Mesenteric fat pad (tissue), 1 donor: ENCODE data around the gene DPYSL5. TPM values are rescaled to one million over a fixed set of nuclear protein-coding genes. Genes with fewer than 3 reads are reported as not detected.

Experiments used
- DNase-seq: peaks from one replicate; pipeline ENCODE4 v3.0.0-alpha.2; 2020; ENCODE audit warnings: low spot score
- total RNA-seq: library from RNA; stranded (reverse); fragmentation: NEBNext Ultra II Directional; extraction: Animal tissue kit (Norgen Biotek cat#: 25700); gene quantifications from one replicate; pipeline ENCODE4 v1.2.1, GENCODE V29; 2021
- donor health status: DM: yes; HTN: yes; CAD: no.

The DPYSL5 gene
- total RNA-seq, 1 donor from 2014 or later, result not detected

DNA sequence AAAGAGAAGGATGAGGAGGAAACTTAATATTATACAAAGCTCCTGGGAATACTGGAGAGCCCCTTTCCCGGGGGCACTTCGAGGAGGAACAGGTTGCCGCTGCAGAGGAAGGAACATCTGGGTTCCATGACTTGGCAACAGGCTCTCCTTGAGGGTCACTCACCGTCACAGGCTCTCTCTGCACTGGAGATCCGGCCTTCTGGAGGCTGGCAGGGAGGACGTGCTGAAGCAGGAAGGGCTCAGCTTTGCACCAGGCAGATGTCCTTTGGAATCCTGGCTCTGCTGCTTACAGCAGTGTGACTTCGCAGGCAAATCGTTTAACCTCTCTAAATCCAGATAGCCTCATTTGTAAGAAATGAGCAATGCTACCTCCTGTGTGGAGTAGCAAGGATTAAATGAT is 2.9 kb upstream of the DPYSL5 start:
- DNase-seq, result no peak

DNA sequence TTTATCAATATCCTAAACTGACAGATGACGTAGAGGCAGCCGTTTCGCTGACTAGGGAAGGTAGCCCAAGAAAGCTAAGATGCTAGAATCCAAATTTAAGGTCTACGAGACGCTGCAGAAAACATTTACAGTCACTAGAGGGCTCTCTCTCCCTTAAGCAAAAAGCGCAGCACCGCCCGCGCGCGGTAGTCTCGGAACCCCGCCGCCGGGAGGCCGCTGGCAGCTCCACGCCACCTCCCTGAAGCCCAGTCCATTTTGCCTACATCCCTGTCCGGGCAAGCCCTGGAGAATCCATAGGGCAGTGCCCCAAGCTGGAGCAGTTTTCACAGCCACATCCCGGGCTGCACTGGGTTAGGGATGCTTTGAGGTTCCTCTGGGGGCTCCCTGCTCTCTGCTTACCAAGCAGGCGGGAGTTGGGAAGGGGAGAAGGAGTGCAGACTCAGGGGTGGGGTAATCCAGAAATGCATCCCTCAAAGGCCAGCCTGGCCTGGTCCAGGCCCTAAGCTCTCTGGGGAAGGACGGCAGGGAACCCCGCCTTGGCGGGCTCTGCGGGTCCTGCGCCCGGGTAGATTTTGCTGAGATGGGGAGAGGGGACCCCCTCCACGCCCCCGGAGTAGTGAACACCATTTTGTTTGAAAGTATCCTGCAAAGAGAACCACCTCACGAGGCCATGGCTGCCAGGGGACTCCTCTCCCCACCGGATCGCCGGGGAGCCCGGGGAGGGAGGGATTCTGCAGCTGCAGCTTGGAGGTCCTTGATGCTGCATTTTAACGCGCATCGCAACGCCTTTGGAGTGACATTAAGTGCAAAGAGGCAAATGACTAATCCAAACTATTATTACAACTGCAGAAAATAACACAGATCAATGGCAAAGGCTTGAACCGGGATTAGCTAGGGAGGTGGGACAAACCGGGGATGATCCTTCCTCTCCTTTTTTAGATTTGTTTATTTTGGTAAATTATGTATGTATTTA is 1.3 kb upstream of the DPYSL5 start:
- no peak for DNase-seq

DNA sequence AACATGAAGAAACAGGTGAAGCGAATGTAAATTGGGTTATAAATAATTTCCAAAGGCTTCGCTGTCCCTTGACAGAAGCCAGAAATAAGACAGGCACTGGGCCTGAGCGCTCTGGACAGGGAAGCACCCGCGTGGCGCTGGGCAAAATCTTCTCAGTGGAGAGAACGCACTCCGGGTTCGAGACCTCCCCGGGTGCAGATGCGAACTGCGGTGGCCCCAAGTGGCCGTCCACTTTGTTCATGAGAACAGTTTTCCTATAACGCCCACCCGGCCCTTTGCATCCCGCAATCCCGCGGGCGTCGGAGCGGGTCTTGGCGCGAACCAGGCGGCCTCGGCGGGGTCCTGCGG is 651 bp upstream of the DPYSL5 start:
- no peak for DNase-seq

DNA sequence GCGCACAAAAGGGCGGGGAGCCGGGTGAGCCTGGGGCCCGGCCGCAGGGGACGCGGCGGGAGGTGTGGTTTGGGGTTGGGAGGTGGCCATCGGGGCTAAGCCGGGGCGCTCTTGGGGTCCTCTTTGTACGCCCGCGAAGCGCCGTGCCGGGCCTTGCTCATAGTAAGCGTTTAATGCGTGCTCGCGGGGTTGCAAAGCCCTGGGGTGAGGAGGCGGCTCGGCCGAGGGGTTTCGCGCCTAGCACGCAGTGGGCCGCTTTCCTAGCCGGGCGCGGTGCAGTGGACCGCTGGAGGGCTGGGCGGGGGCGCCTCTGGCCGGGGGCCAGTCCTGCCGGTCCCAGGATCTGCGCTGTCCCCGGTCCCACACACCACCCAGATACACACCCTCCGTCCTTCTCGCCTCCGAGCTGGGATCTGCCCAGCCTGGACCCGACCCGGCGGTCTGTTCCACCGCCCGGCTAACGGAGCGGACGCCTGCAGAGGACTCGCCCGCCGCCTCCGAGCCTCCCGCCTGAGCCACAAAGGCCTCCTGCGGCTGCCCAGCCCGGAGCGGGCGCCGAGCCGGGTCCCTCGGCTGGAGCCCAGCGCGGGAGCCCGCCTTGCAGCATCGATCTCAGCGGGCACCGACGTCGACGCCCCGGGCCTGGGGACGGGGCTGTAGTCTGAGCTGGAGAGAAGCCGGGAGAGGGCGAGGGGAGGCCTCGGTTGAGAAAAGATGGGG is 564 bp downstream of the DPYSL5 start:
- DNase-seq, result no peak

DNA sequence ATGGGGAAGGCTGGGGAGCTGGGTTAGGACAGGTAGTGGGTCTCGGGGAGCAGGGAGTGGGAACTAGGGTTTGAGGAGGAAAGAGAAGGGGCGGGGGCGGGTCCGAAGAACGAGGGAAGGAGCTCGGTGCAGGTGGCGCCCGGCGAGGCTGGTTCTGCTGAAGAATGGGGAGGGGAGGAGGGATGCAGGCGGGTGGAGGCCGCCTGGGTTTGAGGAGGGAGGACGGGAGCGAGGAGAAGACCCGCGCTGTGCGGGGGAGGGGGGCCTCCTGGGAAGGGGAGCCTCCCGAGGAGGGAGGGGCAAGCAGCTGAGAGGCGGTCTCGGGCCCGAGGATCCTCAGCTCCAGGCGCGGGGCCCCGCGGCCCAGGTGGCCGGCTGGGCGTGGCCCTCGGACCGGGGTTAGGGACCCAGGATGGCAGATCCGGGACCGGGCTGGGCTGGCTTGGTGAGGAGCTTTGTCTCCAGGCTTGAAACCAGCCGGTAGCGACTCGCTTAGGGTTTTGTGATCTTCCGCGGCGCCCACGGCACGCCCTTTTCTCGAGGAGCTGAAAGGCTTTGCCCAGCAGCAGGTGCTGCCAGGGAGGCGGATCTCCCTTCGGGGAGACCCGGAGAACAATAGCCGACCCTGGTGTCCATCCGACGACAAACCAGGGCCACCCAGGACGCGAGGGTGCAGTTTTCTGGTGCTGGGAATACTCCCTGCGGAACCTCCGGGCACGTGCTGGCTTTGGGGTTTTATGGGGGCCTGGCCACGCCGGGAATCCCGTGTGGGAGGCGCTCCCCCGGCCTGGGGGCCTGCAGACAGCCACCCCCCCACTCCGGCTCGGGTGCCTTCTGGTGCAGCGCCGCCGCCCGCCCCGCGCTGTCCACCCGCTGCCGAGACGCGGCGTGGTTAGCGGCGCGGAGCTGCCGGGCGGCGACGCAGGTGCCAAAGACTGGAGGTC is 1.4 kb downstream of the DPYSL5 start:
- DNase-seq, result no peak

DNA sequence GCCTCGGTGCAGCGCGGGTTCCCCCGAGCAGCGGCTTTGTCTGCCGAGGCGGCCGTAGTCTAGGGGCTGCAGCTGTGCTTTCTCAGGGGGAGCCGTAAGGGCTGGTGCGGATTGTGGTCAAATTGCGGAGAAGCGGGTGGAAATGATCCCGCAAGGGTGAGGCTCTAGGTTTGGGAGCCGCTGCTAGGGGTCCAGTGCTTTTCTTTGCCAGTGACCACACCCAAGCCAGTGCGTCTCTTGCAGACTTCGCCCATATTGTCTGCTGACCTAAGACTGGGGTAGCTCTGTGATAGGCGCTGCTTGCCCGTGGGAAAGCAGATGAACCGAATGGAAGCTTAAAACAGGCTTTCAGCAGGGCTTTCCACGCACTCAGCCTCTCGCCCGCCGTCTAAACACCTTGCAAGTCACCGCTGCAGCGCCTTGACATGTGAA is 2.1 kb downstream of the DPYSL5 start:
- DNase-seq, result no peak

DNA sequence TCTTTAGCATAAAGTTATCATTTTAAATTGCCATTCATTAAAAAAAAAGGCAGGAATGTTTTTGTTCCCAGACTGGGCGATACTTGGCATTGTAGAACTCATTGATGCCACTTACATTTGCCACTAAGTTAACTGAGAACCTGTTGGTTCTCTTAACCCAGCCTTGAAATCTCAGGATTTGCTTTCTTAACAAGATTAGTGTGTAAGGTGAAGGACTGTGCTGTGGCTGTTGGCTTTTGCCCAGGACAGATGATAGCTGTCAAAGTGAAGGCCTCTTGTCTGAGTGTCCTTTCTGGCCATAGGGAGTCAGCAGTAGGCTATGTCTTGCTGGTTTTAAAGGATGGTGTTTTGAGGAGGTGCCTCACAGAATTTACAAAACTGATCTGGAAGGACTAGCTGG is 2.6 kb downstream of the DPYSL5 start:
- no peak for DNase-seq

DNA sequence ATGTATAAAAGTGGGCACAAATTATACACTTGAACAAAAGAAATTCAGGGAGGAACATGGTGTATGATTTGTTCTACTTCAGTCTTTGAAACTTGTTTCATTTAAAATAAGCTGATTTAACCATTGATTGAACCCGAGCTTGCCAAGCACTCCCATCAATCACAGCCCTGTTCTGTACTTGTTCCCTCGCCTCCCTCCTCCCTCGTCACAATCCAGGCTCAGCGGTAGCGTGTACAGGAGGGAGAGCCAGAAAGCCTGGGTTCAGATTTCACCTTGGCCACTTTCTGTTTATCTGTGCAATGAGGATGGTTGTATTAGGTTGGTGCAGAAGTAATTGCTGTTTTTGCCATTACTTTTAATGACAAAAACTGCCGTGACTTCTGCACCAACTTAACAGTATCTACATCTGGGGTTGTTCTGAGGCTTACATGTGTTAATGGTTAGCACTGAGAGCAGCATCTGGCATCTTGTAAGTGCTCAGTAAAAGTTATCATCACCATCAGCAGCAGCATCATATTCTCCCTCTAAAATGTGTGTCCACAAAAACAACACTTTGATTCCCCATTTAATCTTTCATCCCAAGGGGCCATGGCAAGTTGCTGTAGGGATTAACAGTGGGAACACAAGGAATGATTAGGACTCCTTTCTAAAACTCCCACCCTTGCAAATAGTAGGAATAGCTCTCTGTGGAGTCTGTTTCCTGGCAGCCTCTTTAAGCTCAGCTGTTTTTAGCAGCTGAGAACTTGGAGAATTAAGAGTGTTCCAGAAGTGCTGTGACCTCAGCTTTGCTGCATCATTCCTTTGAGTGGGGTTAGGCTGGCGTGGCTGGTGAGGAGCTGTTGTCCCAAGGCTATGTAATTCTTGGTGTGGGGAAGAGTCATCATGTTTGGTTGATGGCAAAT is 4.7 kb downstream of the DPYSL5 start:
- no peak for DNase-seq

DNA sequence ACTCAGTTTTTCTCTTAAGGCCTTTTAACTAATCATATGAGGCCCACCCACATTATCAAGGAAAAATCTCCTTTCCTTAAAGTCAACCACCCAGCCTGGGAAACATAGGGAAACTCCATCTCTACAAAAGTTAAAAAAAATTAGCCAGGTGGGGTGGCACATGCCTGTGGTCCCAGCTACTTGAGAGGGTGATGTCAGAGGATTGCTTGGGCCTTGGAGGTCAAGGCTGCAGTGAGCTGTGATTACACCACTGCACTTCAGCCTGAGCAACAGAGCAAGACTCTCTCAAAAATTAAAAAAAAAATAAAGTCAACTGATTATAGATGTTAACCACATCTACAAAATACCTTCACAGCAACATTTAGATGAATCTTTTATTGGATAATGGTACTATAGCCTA is 5.8 kb downstream of the DPYSL5 start:
- DNase-seq, result no peak

DNA sequence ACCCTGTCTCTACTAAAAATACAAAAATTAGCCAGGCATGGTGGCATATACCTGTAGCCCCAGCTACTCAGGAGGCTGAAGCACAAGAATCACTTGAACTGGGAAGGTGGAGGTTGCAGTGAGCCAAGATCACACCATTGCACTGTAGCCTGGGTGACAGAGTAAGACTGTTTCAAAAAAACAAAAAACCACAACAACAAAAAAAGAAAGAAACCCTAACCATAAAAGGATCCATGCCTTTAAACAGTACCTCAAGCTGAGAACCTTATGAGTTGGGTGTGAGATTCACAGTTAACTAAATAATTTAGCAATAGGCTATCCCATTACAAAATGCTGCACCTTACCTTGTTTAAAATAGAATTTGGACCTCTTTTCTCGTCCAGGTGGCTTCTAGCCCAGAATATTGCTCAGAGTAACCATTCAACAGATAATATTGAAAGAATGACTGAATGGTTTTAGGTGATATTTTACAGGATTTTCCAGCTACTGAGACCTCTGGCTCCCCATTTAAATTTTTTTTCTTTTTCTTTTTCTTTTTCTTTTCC is 6.4 kb downstream of the DPYSL5 start:
- no peak for DNase-seq

DNA sequence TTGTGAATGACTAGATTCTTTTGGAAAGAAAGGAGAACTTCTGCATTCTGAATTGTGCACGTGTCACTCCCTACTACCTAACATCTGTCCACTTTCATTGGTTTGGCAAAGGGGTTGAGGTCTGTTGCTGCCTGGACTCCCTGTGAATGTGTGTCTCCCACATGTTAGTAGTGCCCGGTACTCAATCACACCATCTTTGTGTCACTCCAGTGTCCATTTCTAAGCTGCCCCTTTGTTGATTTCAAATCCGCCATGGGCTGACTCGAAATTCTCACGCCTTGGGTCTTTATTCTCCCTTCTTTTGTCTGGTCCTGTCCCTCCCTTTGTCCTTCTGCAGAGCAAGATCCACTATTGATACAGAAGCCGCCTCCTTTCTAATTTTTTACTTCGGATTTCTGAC is 7.5 kb downstream of the DPYSL5 start:
- no peak for DNase-seq

DNA sequence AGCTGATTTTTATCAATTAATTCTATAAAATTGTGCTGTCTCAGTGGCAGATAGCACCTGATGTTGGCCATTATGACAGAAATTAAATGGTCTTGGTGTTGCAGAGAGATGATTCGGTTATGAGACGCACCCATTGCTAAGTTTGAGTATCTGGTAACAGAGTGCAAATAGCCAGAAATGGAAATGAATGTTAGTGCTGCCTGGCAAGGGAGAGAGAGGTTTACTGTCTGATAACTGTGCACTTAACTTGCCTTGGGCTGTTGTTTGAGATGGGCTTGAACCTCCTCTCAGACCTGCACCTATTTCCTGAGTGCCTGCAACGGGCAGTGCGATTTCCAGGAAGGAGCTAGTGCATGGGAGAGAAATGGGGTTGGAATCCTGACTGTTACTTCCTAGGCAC is 11.7 kb downstream of the DPYSL5 start:
- DNase-seq, result no peak

DNA sequence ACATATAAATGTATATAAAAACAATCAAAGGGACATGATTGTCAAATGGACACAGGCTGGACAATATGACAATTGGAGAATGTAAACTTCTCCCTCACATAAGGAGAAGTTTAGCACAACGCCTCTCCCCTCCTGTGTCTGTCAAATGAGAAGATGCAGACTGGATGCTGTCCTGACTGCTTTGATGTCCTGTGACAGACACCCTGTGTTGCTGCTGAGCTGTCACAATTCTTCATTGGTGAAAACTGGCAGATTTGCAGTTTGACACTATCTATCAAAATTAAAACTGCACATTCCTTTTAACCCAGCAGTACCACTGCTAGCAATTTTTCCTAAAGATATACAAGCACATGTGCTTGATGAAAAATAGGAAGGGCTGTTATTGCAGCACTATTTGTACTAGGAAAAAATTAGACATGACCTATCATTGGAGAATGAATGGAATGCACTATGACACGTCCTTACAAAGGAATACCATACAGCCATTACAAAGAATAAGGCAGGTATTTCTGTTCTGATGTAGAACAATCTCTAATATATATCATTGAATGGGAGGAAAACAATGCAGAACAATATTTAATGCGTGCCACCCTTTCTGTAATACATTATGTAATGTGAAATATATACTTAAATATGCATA is 12.4 kb downstream of the DPYSL5 start:
- no peak for DNase-seq

DNA sequence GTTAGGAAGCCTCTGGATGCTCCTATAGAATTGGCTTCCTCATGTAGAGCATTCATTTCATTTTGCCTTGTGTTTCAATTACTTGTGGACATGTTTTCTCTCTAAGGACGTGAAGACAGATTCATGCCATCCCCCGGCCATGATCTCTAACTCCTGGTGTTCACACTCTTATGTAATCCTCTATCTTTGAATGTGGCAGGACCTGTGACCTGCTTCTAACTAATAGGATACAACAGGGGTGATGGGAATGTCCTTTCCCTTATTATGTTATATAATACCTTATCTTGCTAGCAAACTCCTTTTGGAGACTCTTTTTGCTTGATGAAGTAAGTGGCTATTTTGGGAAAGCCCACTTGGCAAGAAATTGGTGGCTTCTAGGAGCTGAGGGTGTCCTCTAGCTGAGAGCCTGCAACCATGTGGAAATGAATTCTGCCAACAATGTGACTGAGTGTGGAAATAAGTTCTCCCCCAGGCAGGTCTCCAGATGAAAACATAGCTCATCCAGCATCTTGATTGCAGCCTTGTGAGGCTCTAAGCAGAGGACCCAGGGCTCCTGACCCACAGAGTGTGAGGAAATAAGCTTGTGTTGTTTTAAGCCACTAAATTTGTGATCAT is 13.8 kb downstream of the DPYSL5 start:
- no peak for DNase-seq

DNA sequence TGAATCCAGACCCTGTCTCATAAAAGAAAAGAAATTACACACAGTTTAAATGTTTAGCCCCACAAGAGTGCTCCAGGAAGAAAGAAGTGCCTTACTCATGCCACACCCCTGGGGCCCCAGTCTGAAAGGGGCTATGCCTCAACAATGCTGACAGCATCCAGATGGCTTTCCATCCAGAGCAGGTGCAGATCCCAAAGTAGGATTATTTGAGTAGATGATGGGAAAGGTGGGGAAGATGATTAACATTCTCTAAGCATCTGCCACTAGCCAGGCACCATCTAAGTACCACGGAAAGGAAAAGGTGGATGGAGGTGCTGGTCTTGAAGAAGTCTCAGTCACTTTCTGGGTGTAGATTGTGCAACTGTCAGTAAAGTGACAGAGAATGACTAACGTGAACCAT is 16.3 kb downstream of the DPYSL5 start:
- DNase-seq, result no peak

DNA sequence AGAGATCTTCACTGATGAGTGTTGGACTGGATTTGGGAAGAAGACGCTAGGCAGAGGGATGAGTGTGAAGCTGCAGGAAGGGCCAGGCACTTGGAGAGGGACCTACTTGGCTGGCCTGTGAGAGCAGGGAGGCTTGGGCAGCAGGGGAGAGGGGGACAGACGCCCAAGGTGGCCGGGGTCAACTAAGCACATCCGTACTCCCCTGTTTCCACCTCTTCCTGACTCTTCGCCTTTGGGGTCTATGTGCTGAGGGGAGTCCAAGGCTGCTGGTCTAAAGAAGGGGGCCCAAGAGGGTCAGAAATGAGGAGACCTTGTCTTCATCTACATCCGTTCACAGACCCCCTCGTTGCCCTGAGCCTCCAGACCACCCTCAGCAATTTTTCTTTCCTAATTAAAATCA is 16.7 kb downstream of the DPYSL5 start:
- no peak for DNase-seq

DNA sequence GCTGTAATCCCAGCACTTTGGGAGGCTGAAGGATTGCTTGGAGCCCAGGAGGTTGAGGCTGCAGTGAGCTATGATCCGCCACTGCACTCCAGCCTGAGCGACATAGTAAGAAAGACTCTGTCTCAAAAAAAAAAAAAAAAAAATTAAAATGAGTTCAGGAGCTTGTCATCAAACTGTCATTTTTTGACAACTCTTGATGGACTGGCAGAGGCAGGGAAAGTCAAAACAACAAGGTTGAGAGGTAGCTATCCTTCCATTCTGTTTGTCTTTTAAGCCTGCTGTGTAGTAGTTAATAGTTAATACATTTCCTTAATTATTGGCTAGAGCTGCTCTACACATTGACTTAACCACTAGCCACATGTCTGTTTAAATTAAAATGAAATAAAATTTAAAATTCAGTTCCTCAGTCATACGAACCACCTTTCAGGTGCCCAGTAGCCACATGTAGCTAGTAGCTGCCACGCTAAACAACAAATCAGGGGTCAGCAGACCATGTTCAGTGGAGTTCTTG is 22.7 kb downstream of the DPYSL5 start:
- no peak for DNase-seq

DNA sequence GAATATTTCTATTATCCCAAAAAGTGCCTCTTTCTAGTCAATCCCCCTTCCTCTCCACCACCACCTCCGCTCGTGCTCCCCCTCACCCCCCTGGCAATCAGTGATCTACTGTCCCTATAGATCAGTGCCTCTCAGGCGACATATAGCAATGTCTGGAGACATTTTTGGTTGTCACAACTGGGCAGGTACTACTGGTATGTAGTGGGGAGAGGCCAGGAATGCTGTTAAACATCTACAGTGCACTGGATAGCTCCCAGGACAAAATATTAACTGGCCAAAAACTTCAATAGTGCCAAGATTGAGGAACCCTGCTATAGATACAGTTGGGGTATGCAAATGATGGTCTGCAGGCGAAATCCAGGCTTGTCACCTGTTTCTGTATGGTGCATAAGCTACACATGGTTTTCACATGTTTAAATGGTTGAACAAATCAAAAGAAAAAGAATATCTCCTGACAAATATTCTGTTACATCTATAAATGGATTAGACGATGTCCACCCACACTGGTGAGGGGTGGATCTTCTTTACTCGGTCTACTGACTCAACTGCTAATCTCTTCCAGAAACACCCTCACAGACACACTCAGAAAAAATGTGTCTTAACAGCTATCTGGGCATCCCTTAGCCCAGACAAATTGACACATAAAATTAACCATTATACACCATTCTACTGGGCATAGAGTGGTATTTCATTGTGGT is 25.5 kb downstream of the DPYSL5 start:
- DNase-seq, result no peak
